ENCODE measurements around the gene SLC25A13. TPM values are rescaled to one million over a fixed set of nuclear protein-coding genes. Genes with fewer than 3 reads are reported as not detected.

Gene SLC25A13
- total and polyA plus RNA-seq, 2 of the 13 experiments (the other 11 are each of a cell fraction or from before 2014, with no cell fraction given), result 36.2 to 84.9 TPM

GRCh38 chr7:96144260-96144526 is 177.7 kb downstream of the SLC25A13 start:
- POLR2A ChIA-PET, result no interaction called here
- in situ Hi-C loops (cut with HindIII; ENCODE audit: extremely low pct_ligation_motif_present, low pct_unique_long_range_greater_than_20kb), result no loop called here
- WGBS (ENCODE audit: low lambda C conversion rate), result 94% methylated on average over 1 of the region's 1 CpG

GRCh38 chr7:96143495-96144259 is 178.2 kb downstream of the SLC25A13 start:
- Histone ChIP-seq H3K4me2 (ENCODE audit: low read depth, low read length) (no peak overlapping the region), H4K20me1 (ENCODE audit: insufficient read depth, low read length) (no peaks in the 10 kb centered on the region), H3K27ac (ENCODE audit: extremely low read length, insufficient read depth, low read length) (no peak overlapping the region), H3K9me3 (ENCODE audit: low read length) (no peaks in the 10 kb centered on the region), H3K36me3 (replicated peaks in 1 of 2; ENCODE audit: control insufficient read depth in 1 of 2, insufficient read depth in 2 of 2, low read length in 2 of 2) (peaks cover 9 to 51% of the 10 kb centered on the region in 2 experiments), H3K4me3 (replicated peaks in 1 of 3; ENCODE audit: insufficient read depth in 1 of 3, low read depth in 2 of 3, low read length in 3 of 3) (no peak overlapping the region), H3K4me1 (ENCODE audit: insufficient read depth, low read length) (no peaks in the 10 kb centered on the region), H2AFZ (ENCODE audit: low read length) (no peak overlapping the region), H3K79me2 (ENCODE audit: insufficient read depth, low read length) (no peaks in the 10 kb centered on the region), H3K9ac (ENCODE audit: insufficient read depth, low read depth, low read length) (no peak overlapping the region), H3K27me3 (ENCODE audit: control insufficient read depth in 1 of 2, insufficient read depth in 2 of 2, low read length in 2 of 2) (no peaks in the 10 kb centered on the region)
- ATAC-seq (no peak), DNase-seq (ENCODE audit: low spot score) (no peak), FAIRE-seq (no peak)
- CTCF ChIA-PET (ENCODE audit: low intra/inter-chr PET ratio, low total read pairs), result no interaction called here
- in situ Hi-C loops (cut with HindIII; ENCODE audit: extremely low pct_ligation_motif_present, low pct_unique_long_range_greater_than_20kb) (no loop called here), intact Hi-C loops (cut with micrococcal nuclease; ENCODE audit: unreplicated experiment) (no loop called here)
- BruUV-seq (replicated peaks), result no TSS peak
- WGBS (ENCODE audit: low lambda C conversion rate), result 92% methylated on average over 1 of the region's 1 CpG
- POLR2A ChIA-PET, result no interaction called here
- TF ChIP-seq ZNF276 (CRISPR knock-in tag; IDR thresholded peaks at IDR 0.05; ENCODE audit: low read depth), result no peak
- no peak for TF ChIP-seq ZBTB2 (CRISPR knock-in tag; IDR thresholded peaks at IDR 0.05; ENCODE audit: low read depth)
- no peak for TF ChIP-seq E2F2 (CRISPR knock-in tag; IDR thresholded peaks at IDR 0.05; ENCODE audit: borderline replicate concordance)
- TF ChIP-seq SPEN (CRISPR knock-in tag; IDR thresholded peaks at IDR 0.05; ENCODE audit: low read depth), result no peak
- TF ChIP-seq ATF7-NPFF (CRISPR knock-in tag; IDR thresholded peaks at IDR 0.05; ENCODE audit: low read depth), result no peak
- no peak for TF ChIP-seq PPARG (CRISPR knock-in tag; conservative IDR thresholded peaks at IDR 0.05)
- TF ChIP-seq HDAC1 (CRISPR knock-in tag; IDR thresholded peaks at IDR 0.05), result no peak
- no peak for TF ChIP-seq RBFOX2 (IDR thresholded peaks at IDR 0.05; ENCODE audit: low read depth, low read length)
- no peak for TF ChIP-seq DZIP1 (CRISPR knock-in tag; IDR thresholded peaks at IDR 0.05)
- TF ChIP-seq SATB2 (CRISPR knock-in tag; IDR thresholded peaks at IDR 0.05), result no peak

More at GRCh38 chr7:96144260-96144526, 177.7 kb downstream of the SLC25A13 start:
- H3K79me2 ChIP-seq (ENCODE audit: insufficient read depth, low read length), result no peaks in the 10 kb centered on the region
- no peak overlapping the region for H3K4me2 ChIP-seq (ENCODE audit: low read depth, low read length)
- no peaks in the 10 kb centered on the region for H3K9me3 ChIP-seq (ENCODE audit: low read length)
- no peak for DNase-seq (ENCODE audit: low spot score)
- intact Hi-C loops (cut with micrococcal nuclease; ENCODE audit: unreplicated experiment), result no loop called here
- no TSS peak for BruUV-seq (replicated peaks)
- no peak for ATAC-seq
- CTCF ChIA-PET (ENCODE audit: low intra/inter-chr PET ratio, low total read pairs), result no interaction called here
- H3K4me1 ChIP-seq (ENCODE audit: insufficient read depth, low read length), result no peaks in the 10 kb centered on the region
- H3K9ac ChIP-seq (ENCODE audit: insufficient read depth, low read depth, low read length), result no peak overlapping the region
- no peak for TF ChIP-seq MED8 (CRISPR knock-in tag; IDR thresholded peaks at IDR 0.05; ENCODE audit: insufficient replicate concordance)
- no peak overlapping the region for H3K4me3 ChIP-seq (replicated peaks in 1 of 3; ENCODE audit: insufficient read depth in 1 of 3, low read depth in 2 of 3, low read length in 3 of 3)
- H3K27ac ChIP-seq (ENCODE audit: extremely low read length, insufficient read depth, low read length), result no peak overlapping the region
- H2AFZ ChIP-seq (ENCODE audit: low read length), result no peak overlapping the region
- H3K27me3 ChIP-seq (ENCODE audit: control insufficient read depth in 1 of 2, insufficient read depth in 2 of 2, low read length in 2 of 2), result no peaks in the 10 kb centered on the region
- peaks cover 9 to 51% of the 10 kb centered on the region in 2 experiments for H3K36me3 ChIP-seq (replicated peaks in 1 of 2; ENCODE audit: control insufficient read depth in 1 of 2, insufficient read depth in 2 of 2, low read length in 2 of 2)
- no peak for FAIRE-seq
- H4K20me1 ChIP-seq (ENCODE audit: insufficient read depth, low read length), result no peaks in the 10 kb centered on the region
